C4-2B (cell line): ENCODE data around the gene KDM5A.
"Not testable (repeated sequence)": the region's sequence is repeated elsewhere in the genome, so short reads cannot be mapped to it uniquely, and the experiment has no call there.

Experiments used
- CTCF ChIP-seq: fragments of 450-650 bp; conservative IDR thresholded peaks from 2 replicates; pipeline ENCODE4 v1.5.1; 2017; ENCODE audit warnings: mild to moderate bottlenecking
- ZFX ChIP-seq: fragments of 450-650 bp; IDR thresholded peaks from 2 replicates; pipeline ENCODE4 v1.6.1; 2017

DNA sequence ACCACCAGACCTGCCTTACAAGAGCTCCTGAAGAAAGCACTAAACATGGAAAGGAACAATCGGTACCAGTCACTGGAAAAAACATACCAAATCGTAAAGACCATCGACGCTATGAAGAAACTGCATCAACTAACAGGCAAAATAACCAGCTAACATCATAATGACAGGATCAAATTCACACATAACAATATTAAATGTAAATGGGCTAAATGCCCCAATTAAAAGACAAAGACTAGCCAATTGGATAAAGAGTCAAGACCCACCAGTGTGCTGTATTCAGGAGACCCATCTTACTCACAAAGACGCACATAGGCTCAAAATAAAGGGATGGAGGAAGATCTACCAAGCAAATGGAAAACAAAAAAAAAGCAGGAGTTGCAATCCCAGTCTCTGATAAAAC lies 89.6 kb downstream of the KDM5A start:
- TF ChIP-seq CTCF, ZFX: not testable (repeated sequence)
